CD14-positive monocyte (primary cell): ENCODE measurements around the gene SYNDIG1. TPM values are rescaled to one million over a fixed set of nuclear protein-coding genes. Genes with fewer than 3 reads are reported as not detected.

Experiments
- DNase-seq, 3 donors: peaks; one replicate each; pipeline ENCODE4 v3.0.0-alpha.2; 2011 to 2022
- H2AFZ ChIP-seq: 2 replicates; pipeline ENCODE4 v1.6.0; 2012; ENCODE audit warnings: mild to moderate bottlenecking, low read depth, low read length, inconsistent platforms; ENCODE audit not compliant: insufficient read depth, poor library complexity, severe bottlenecking
- H3K27ac ChIP-seq, 2 donors: 1 replicate in 1 of 2; 2 replicates in 1 of 2; pipeline ENCODE4 v1.5.1; 2012 to 2013; ENCODE audit warnings: low read length in 2 of 2, control low read depth in 1 of 2, inconsistent platforms in 1 of 2, low read depth in 1 of 2, mild to moderate bottlenecking in 1 of 2
- H3K27me3 ChIP-seq, 2 donors: one replicate each; pipeline versions ENCODE4 v1.6.0 to v1.6.1; 2011 to 2013; ENCODE audit warnings: low read length in 2 of 2; ENCODE audit not compliant: control insufficient read depth in 2 of 2, insufficient read depth in 2 of 2
- H3K36me3 ChIP-seq, 2 donors: replicated peaks in 1 of 2; 1 replicate in 1 of 2; 2 replicates in 1 of 2; pipeline versions ENCODE4 v1.5.1 to v1.6.1; 2012 to 2013; ENCODE audit warnings: low read length in 2 of 2, control low read depth in 1 of 2, inconsistent platforms in 1 of 2, mild to moderate bottlenecking in 1 of 2; ENCODE audit not compliant: insufficient read depth in 2 of 2, control insufficient read depth in 1 of 2
- H3K4me1 ChIP-seq, 2 donors: 1 replicate in 1 of 2; 2 replicates in 1 of 2; pipeline versions ENCODE4 v1.5.1 to v1.6.1; 2012 to 2013; ENCODE audit warnings: low read length in 2 of 2, control low read depth in 1 of 2, inconsistent platforms in 1 of 2, mild to moderate bottlenecking in 1 of 2, moderate library complexity in 1 of 2; ENCODE audit not compliant: insufficient read depth in 2 of 2, control insufficient read depth in 1 of 2
- H3K4me2 ChIP-seq: replicated peaks from 2 replicates; pipeline ENCODE3; 2012; ENCODE audit warnings: low read length, moderate library complexity, mild to moderate bottlenecking; ENCODE audit not compliant: poor library complexity, severe bottlenecking; ENCODE audit errors: extremely low read depth
- H3K4me3 ChIP-seq, 3 experiments: fragments of 200-600 bp in 1 of 3; sonication (generic) in 1 of 3; replicated peaks in 1 of 3; 1 replicate in 2 of 3; 2 replicates in 1 of 3; pipeline ENCODE4 v1.5.1; 2011 to 2013; ENCODE audit warnings: low read length in 3 of 3, mild to moderate bottlenecking in 3 of 3, control low read depth in 2 of 3, low read depth in 2 of 3, inconsistent platforms in 1 of 3, moderate library complexity in 1 of 3
- H3K79me2 ChIP-seq: 2 replicates; pipeline ENCODE4 v1.6.0; 2012; ENCODE audit warnings: mild to moderate bottlenecking, control low read depth, inconsistent platforms, low read length, moderate library complexity; ENCODE audit not compliant: insufficient read depth
- H3K9ac ChIP-seq: 2 replicates; pipeline ENCODE4 v1.6.0; 2017; ENCODE audit warnings: low read length, mild to moderate bottlenecking; ENCODE audit not compliant: insufficient read depth, poor library complexity, severe bottlenecking
- H3K9me3 ChIP-seq, 2 donors: replicated peaks in 1 of 2; 1 replicate in 1 of 2; 2 replicates in 1 of 2; pipeline versions ENCODE4 v1.5.1 to v1.6.1; 2012 to 2013; ENCODE audit warnings: low read length in 2 of 2, control low read depth in 1 of 2; ENCODE audit not compliant: control insufficient read depth in 1 of 2, insufficient read depth in 1 of 2
- H4K20me1 ChIP-seq: 2 replicates; pipeline ENCODE4 v1.6.0; 2012; ENCODE audit warnings: mild to moderate bottlenecking, low read length, control low read depth, moderate library complexity; ENCODE audit not compliant: insufficient read depth
- H3K27ac Mint-ChIP-seq, 7 donors: one replicate each; pipeline ENCODE4 v1.8.0; 2020; ENCODE audit warnings: mild to moderate bottlenecking in 7 of 7, mixed read lengths in 7 of 7, moderate library complexity in 6 of 7, inconsistent platforms in 2 of 7
- H3K27me3 Mint-ChIP-seq, 3 donors: one replicate each; pipeline ENCODE4 v1.8.0; 2021 to 2022; ENCODE audit warnings: low read depth in 3 of 3, mild to moderate bottlenecking in 3 of 3, mixed read lengths in 3 of 3, moderate library complexity in 3 of 3, inconsistent platforms in 1 of 3
- H3K36me3 Mint-ChIP-seq, 2 donors: one replicate each; pipeline ENCODE4 v1.8.0; 2020; ENCODE audit warnings: mixed read lengths in 2 of 2, inconsistent platforms in 1 of 2, mild to moderate bottlenecking in 1 of 2
- H3K4me1 Mint-ChIP-seq: one replicate; pipeline ENCODE4 v1.8.0; 2020; ENCODE audit warnings: mild to moderate bottlenecking, mixed read lengths
- H3K4me3 Mint-ChIP-seq, 2 donors: one replicate each; pipeline ENCODE4 v1.8.0; 2020; ENCODE audit warnings: mild to moderate bottlenecking in 2 of 2, mixed read lengths in 2 of 2, moderate library complexity in 1 of 2
- H3K9me3 Mint-ChIP-seq, 7 donors: one replicate each; pipeline ENCODE4 v1.8.0; 2020 to 2022; ENCODE audit warnings: mixed read lengths in 7 of 7, mild to moderate bottlenecking in 6 of 7, moderate library complexity in 6 of 7, inconsistent platforms in 2 of 7
- CTCF ChIP-seq: fragments of 200-600 bp; IDR thresholded peaks from one replicate; pipeline ENCODE4 v1.8.0; 2022; ENCODE audit warnings: antibody characterized with exemption, mild to moderate bottlenecking
- WGBS: methylation state at CpG from one replicate; pipeline ENCODE4 v1.1.5; 2013; ENCODE audit warnings: missing lambda C conversion rate; ENCODE audit not compliant: insufficient coverage; 5-methylcytosine and 5-hydroxymethylcytosine counted together
- intact Hi-C, 2 donors: fragments of 100-400 bp; cut with micrococcal nuclease; formaldehyde crosslinking; loops; one replicate each; pipeline versions ENCODE4 v1.15.0 to v1.15.1; 2023
- polyA plus RNA-seq, 3 donors: library from polyadenylated mRNA; depleted of rRNA in 1 of 3; unstranded in 2 of 3; stranded (reverse) in 1 of 3; fragments of 300-500 nt in 2 of 3; fragments of >200 nt in 1 of 3; fragmentation: Illumina TruSeq in 2 of 3; gene quantifications; 1 replicate in 2 of 3; 2 replicates in 1 of 3; pipeline ENCODE4 v1.2.3, GENCODE V29; 2012 to 2021

The SYNDIG1 gene
- polyA plus RNA-seq, 3 donors = not detected

DNA sequence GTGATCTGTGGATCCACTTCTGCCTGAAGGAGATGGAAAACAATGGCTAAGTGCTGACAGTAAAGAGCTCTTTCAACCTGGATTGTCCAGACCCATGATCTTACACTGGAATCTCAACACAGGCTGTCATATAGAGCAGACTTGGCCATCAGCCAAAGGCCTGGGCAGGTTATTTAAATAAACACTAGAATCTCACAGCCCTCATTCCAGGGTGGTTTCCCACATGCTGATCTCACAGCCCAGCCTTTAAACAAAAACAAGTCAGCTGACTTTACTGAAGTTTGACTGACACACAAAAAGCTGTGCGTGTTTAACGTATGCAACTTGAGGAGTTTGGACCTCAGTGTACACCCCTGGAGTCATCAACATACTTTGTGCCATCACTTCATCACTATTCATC is 28.4 kb downstream of the SYNDIG1 start:
- Mint-ChIP-seq H3K27ac (no peak overlapping the region), H3K4me1 (no peaks in the 10 kb centered on the region), H3K27me3 (peaks cover 0 to 5% (median 0%) of the 10 kb centered on the region in 3 donors), H3K4me3 (no peak overlapping the region), H3K9me3 (no peaks in the 10 kb centered on the region), H3K36me3 (no peaks in the 10 kb centered on the region)
- Histone ChIP-seq H2AFZ (no peak overlapping the region), H3K4me1 (no peaks in the 10 kb centered on the region), H3K79me2 (no peaks in the 10 kb centered on the region), H3K27me3 (no peaks in the 10 kb centered on the region), H3K4me2 (no peak overlapping the region), H3K9me3 (no peaks in the 10 kb centered on the region), H3K9ac (no peak overlapping the region), H4K20me1 (no peaks in the 10 kb centered on the region), H3K4me3 (no peak overlapping the region), H3K27ac (no peak overlapping the region), H3K36me3 (no peaks in the 10 kb centered on the region)
- TF ChIP-seq CTCF = no peak
- WGBS = 80% methylated on average over 2 of the region's 2 CpGs
- intact Hi-C loops = no loop called here
- DNase-seq = no peak

GRCh38 chr20:24498641-24499040 is 29.2 kb downstream of the SYNDIG1 start:
- Mint-ChIP-seq H3K36me3 (no peaks in the 10 kb centered on the region), H3K9me3 (no peaks in the 10 kb centered on the region), H3K27ac (no peak overlapping the region), H3K27me3 (peaks cover 0 to 3% (median 0%) of the 10 kb centered on the region in 3 donors), H3K4me3 (no peak overlapping the region), H3K4me1 (no peaks in the 10 kb centered on the region)
- H3K9ac ChIP-seq = no peak overlapping the region
- H4K20me1 ChIP-seq = no peaks in the 10 kb centered on the region
- no peak for TF ChIP-seq CTCF
- no peaks in the 10 kb centered on the region for H3K9me3 ChIP-seq
- no peaks in the 10 kb centered on the region for H3K4me1 ChIP-seq
- no peak overlapping the region for H3K4me3 ChIP-seq
- no peaks in the 10 kb centered on the region for H3K27me3 ChIP-seq
- 96% methylated on average over 4 of the region's 5 CpGs for WGBS
- H3K79me2 ChIP-seq = no peaks in the 10 kb centered on the region
- H2AFZ ChIP-seq = no peak overlapping the region
- no peak for DNase-seq
- intact Hi-C loops = no loop called here
- H3K36me3 ChIP-seq = no peaks in the 10 kb centered on the region
- H3K4me2 ChIP-seq = no peak overlapping the region
- no peak overlapping the region for H3K27ac ChIP-seq
